HG02870 (cell line): ENCODE results near the gene CALML4.

Experiments
- ATAC-seq: cut with Tn5 transposase; IDR thresholded peaks from one replicate; pipeline ENCODE4 v1.9.1; 2021; ENCODE audit warnings: mild to moderate bottlenecking, moderate library complexity; ENCODE audit not compliant: unreplicated experiment

CALML4 gene

DNA sequence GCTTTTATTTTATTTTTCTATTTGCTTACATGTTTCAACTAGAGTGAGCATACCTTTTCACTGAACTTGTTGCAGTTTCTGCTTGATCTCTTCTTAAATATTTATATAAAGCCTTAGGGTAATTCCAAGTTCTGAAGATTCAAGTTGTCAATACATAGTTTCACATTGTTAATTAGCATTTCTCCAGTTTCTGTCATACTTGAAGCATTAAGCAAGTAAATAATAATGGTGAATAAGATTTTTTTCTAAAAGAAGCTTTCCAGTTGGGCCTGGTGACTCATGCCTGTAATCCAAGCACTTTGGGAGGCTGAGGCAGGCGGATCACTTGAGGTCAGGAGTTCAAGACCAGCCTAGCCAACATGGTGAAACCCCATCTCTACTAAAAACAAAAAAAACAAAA lies 53.9 kb downstream of the CALML4 start:
- no peak for ATAC-seq

DNA sequence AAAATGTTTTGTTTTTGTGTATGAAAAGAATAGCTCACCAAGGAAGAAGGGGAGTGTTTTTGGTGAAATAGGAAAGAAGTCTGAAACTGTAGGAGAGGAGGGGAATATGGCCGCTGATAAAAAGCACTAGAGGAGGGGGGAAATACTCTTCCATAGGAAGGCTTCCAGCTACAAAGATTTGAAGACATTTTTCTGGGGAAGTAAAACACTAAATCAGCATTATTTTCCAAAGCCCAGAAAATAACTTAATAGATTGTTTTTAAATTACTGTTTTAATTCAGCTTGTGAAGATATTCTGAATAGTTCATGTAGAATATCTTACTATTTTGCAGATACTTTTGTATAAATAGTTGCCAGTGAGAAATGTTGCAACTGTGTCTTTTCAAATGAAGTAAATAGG lies 54.9 kb downstream of the CALML4 start:
- ATAC-seq = no peak

- no peak for ATAC-seq
Measured at GRCh38 chr15:68149059-68149458, 56.1 kb downstream of the CALML4 start.

DNA sequence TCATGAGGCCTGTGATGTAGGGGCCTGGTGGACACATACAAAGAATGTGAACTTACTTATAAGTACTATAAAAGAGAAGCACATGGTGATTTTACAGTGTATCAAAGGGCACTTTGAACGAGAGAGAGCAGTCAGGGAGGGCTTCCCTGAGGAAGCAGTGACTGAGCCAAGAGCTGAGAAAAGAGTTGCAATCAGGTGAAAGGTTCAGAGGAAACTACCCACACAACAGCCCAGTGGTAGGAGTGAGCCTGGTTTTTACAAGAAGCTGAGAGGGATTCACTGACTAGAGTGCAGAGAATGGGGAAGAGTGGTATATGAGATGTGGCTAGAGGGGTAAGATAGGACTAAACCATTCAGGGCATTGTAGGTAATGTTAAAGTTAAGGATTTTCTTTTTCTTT lies 57.1 kb downstream of the CALML4 start:
- no peak for ATAC-seq

DNA sequence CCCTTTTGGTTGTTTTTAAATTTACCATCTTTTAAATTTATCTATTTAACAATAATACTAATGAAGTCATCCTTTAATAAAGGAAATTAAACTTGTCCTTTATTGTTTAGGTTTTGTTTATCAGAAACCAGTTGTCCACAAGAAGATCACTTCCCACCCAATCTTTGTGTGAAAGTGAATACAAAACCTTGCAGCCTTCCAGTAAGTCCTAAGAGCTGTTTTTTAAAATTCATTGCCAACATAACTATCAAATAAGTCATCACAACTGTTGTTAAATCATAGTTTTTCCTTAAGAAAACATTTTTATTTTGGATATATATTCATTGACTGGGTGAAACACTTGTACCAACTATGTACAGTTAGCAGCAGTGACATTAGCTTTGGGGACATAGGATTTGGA lies 59.4 kb downstream of the CALML4 start:
- no peak for ATAC-seq

- no peak for ATAC-seq
Measured at GRCh38 chr15:68143785-68144184, 61.3 kb downstream of the CALML4 start.

DNA sequence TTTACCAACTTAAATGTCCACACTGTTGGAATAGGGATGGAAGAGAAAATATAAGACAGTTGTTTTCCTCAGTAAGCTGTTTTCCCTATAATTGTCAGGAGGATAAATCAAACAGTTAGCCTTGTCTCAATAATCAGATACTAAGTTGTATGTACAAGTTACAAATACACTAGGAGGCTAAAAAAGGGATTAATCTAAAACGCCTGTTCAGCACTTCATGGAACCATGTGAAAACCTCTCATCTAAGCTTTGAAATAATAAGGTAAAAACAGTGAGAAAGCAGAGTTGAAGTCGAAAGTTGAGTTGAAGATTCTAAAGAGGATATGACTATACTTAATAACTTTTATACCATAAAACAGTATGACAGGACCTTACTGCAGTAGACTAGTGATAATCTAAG lies 62.0 kb downstream of the CALML4 start:
- no peak for ATAC-seq
